ENCODE measurements around the gene IP6K3.

IP6K3 gene

GRCh38 chr6:33740794-33741193 is 5.9 kb downstream of the IP6K3 start:
- no peak for DNase-seq (ENCODE audit: low read depth)

GRCh38 chr6:33740204-33740608 is 6.5 kb downstream of the IP6K3 start:
- no peak for DNase-seq (ENCODE audit: low read depth)

GRCh38 chr6:33739571-33739970 is 7.1 kb downstream of the IP6K3 start:
- no peak for DNase-seq (ENCODE audit: low read depth)

GRCh38 chr6:33738879-33739278 is 7.8 kb downstream of the IP6K3 start:
- no peak for DNase-seq (ENCODE audit: low read depth)

GRCh38 chr6:33738153-33738552 is 8.6 kb downstream of the IP6K3 start:
- DNase-seq (ENCODE audit: low read depth) = no peak

GRCh38 chr6:33737267-33738026 is 9.3 kb downstream of the IP6K3 start:
- no peak for DNase-seq (ENCODE audit: low read depth)

GRCh38 chr6:33735216-33735615 is 11.5 kb downstream of the IP6K3 start:
- no peak for DNase-seq (ENCODE audit: low read depth)

- DNase-seq (ENCODE audit: low read depth) = no peak
These were observed 13.0 kb downstream of the IP6K3 start for GRCh38 chr6:33733709-33734007.

- peak; percentile 12 for DNase-seq (ENCODE audit: low read depth)
These were observed 13.6 kb downstream of the IP6K3 start for GRCh38 chr6:33732817-33733708.

- DNase-seq (ENCODE audit: low read depth) = no peak
These were observed 14.3 kb downstream of the IP6K3 start for GRCh38 chr6:33732385-33732784.

GRCh38 chr6:33731751-33732282 is 14.9 kb downstream of the IP6K3 start:
- DNase-seq (ENCODE audit: low read depth) = no peak

GRCh38 chr6:33731035-33731434 is 15.7 kb downstream of the IP6K3 start:
- DNase-seq (ENCODE audit: low read depth) = no peak

- DNase-seq (ENCODE audit: low read depth) = no peak
These were observed 16.1 kb downstream of the IP6K3 start for GRCh38 chr6:33730611-33731010.

GRCh38 chr6:33729059-33729458 is 17.6 kb downstream of the IP6K3 start:
- no peak for DNase-seq (ENCODE audit: low read depth)

- no peak for DNase-seq (ENCODE audit: low read depth)
These were observed 18.3 kb downstream of the IP6K3 start for GRCh38 chr6:33728438-33728837.

GRCh38 chr6:33727932-33728331 is 18.8 kb downstream of the IP6K3 start:
- DNase-seq (ENCODE audit: low read depth) = no peak

- no peak for DNase-seq (ENCODE audit: low read depth)
These were observed 19.6 kb downstream of the IP6K3 start for GRCh38 chr6:33727126-33727525.

GRCh38 chr6:33726696-33727095 is 20.0 kb downstream of the IP6K3 start:
- no peak for DNase-seq (ENCODE audit: low read depth)

GRCh38 chr6:33725891-33726673 is 20.6 kb downstream of the IP6K3 start:
- DNase-seq (ENCODE audit: low read depth) = no peak

- DNase-seq (ENCODE audit: low read depth) = no peak
These were observed 21.5 kb downstream of the IP6K3 start for GRCh38 chr6:33725222-33725621.

- DNase-seq (ENCODE audit: low read depth) = no peak
These were observed 22.3 kb downstream of the IP6K3 start for GRCh38 chr6:33724102-33725023.

Measured in stromal cell of bone marrow (primary cell).